Astrocyte (in vitro differentiated cells and primary cell): ENCODE measurements around the gene CREB5.

Experiments
- CTCF ChIP-seq: IDR thresholded peaks from 2 replicates; pipeline ENCODE4 v1.5.1; 2011; ENCODE audit warnings: low read depth, mild to moderate bottlenecking, inconsistent platforms, low read length, moderate library complexity; ENCODE audit not compliant: insufficient read depth
- EZH2 ChIP-seq: IDR thresholded peaks from 2 replicates; pipeline ENCODE4 v1.6.1; 2012; ENCODE audit warnings: mild to moderate bottlenecking, low read length, inconsistent platforms; ENCODE audit not compliant: insufficient read depth

GRCh38 chr7:28509251-28510025 lies 97.1 kb downstream of the CREB5 start:
- TF ChIP-seq CTCF (no peak), EZH2 (no peak)
